HepG2 (cell line): Measurements from ENCODE around the gene SUPT6H. TPM values are rescaled to one million over a fixed set of nuclear protein-coding genes. Genes with fewer than 3 reads are reported as not detected.

ENCODE experiments used
- AGO1 ChIP-seq: fragments of 200-400 bp; formaldehyde crosslinking; IDR thresholded peaks from 2 replicates; pipeline ENCODE4 v1.6.1; 2017; ENCODE audit warnings: mild to moderate bottlenecking, low read depth, low read length, moderate library complexity; ENCODE audit not compliant: poor library complexity, severe bottlenecking
- ARNT2 ChIP-seq: sonication (generic); formaldehyde crosslinking; IDR thresholded peaks from 2 replicates; pipeline ENCODE4 v1.8.0; 2022; ENCODE audit warnings: mild to moderate bottlenecking, low read depth, missing genetic modification reagents, moderate library complexity
- ATF7-NPFF ChIP-seq: sonication (generic); formaldehyde crosslinking; IDR thresholded peaks from 2 replicates; pipeline ENCODE4 v1.8.1; 2023; ENCODE audit warnings: mild to moderate bottlenecking, low read depth, missing genetic modification reagents, moderate library complexity
- FOSL2 ChIP-seq: sonication (generic); formaldehyde crosslinking; IDR thresholded peaks from 2 replicates; pipeline ENCODE4 v1.4.0; 2020; ENCODE audit warnings: missing genetic modification reagents
- KLF13 ChIP-seq: sonication (generic); formaldehyde crosslinking; IDR thresholded peaks from 2 replicates; pipeline ENCODE4 v1.4.0; 2020; ENCODE audit warnings: mild to moderate bottlenecking, missing genetic modification reagents
- MIER3 ChIP-seq: IDR thresholded peaks from 2 replicates; pipeline ENCODE4 v1.6.1; 2016; ENCODE audit warnings: missing compliant biosample characterization, borderline replicate concordance
- NFIC ChIP-seq: IDR thresholded peaks from 2 replicates; pipeline ENCODE4 v1.6.1; 2012; ENCODE audit warnings: mild to moderate bottlenecking, low read length, inconsistent platforms
- NFKB2 ChIP-seq: sonication (generic); formaldehyde crosslinking; IDR thresholded peaks from 2 replicates; pipeline ENCODE4 v1.4.0; 2020; ENCODE audit warnings: missing genetic modification reagents, borderline replicate concordance
- TEAD2 ChIP-seq: sonication (generic); formaldehyde crosslinking; IDR thresholded peaks from 2 replicates; pipeline ENCODE4 v1.9.0; 2021; ENCODE audit warnings: missing genetic modification reagents
- WIZ ChIP-seq: sonication (generic); formaldehyde crosslinking; IDR thresholded peaks from 2 replicates; pipeline ENCODE4 v1.5.1; 2020; ENCODE audit warnings: mild to moderate bottlenecking, missing genetic modification reagents
- ZBTB8A ChIP-seq: sonication (generic); formaldehyde crosslinking; IDR thresholded peaks from 2 replicates; pipeline ENCODE4 v1.4.0; 2020; ENCODE audit warnings: mild to moderate bottlenecking, low read depth, missing genetic modification reagents, borderline replicate concordance
- ZFP36L2 ChIP-seq: sonication (generic); formaldehyde crosslinking; IDR thresholded peaks from 2 replicates; pipeline ENCODE4 v1.4.0; 2020; ENCODE audit warnings: missing genetic modification reagents
- ZMYM2 ChIP-seq: sonication (generic); formaldehyde crosslinking; IDR thresholded peaks from 2 replicates; pipeline ENCODE4 v1.8.0; 2022; ENCODE audit warnings: mild to moderate bottlenecking, missing genetic modification reagents
- ZNF326 ChIP-seq: sonication (generic); formaldehyde crosslinking; IDR thresholded peaks from 2 replicates; pipeline ENCODE4 v1.4.0; 2020; ENCODE audit warnings: missing genetic modification reagents, borderline replicate concordance
- ZNF350 ChIP-seq: sonication (generic); formaldehyde crosslinking; IDR thresholded peaks from 2 replicates; pipeline ENCODE4 v1.4.0; 2020; ENCODE audit warnings: mild to moderate bottlenecking, low read depth, missing genetic modification reagents, borderline replicate concordance
- ZNF496 ChIP-seq: sonication (generic); formaldehyde crosslinking; IDR thresholded peaks from 2 replicates; pipeline ENCODE4 v1.8.1; 2023; ENCODE audit warnings: mild to moderate bottlenecking, moderate library complexity, missing genetic modification reagents; ENCODE audit not compliant: insufficient replicate concordance
- ZNF879 ChIP-seq: sonication (generic); formaldehyde crosslinking; IDR thresholded peaks from 2 replicates; pipeline ENCODE4 v1.8.1; 2023; ENCODE audit warnings: missing genetic modification reagents
- polyA plus RNA-seq, 8 experiments: library from polyadenylated mRNA; depleted of rRNA in 3 of 8; stranded (reverse) in 7 of 8; unstranded in 1 of 8; fragments of >200 nt; fragmentation: Illumina TruSeq in 4 of 8; extraction: Trizol in 4 of 8; gene quantifications; 2 replicates each; pipeline versions ENCODE4 v1.2.1 to v1.2.3, GENCODE V29; 2011 to 2016; ENCODE audit warnings: low read depth in 4 of 8, missing spikeins in 1 of 8, mixed read lengths in 1 of 8; ENCODE audit not compliant: insufficient read depth in 1 of 8
- total RNA-seq, 5 experiments: library from RNA; depleted of rRNA; stranded (reverse); fragments of >200 nt; fragmentation: Illumina TruSeq; extraction: Trizol; gene quantifications; 2 replicates each; pipeline ENCODE4 v1.2.3, GENCODE V29; 2016; ENCODE audit warnings: low read depth in 1 of 5
- TF ChIP-seq, protein P1 (sequence below): sonication (generic); formaldehyde crosslinking; IDR thresholded peaks from 2 replicates; pipeline ENCODE4 v1.4.0; 2020; ENCODE audit warnings: low read depth, mild to moderate bottlenecking, missing genetic modification reagents
- TF ChIP-seq, protein P2 (sequence below): sonication (generic); formaldehyde crosslinking; IDR thresholded peaks from 2 replicates; pipeline ENCODE4 v1.4.0; 2020; ENCODE audit warnings: mild to moderate bottlenecking, missing genetic modification reagents
- TF ChIP-seq, protein P3 (sequence below): sonication (generic); formaldehyde crosslinking; IDR thresholded peaks from 2 replicates; pipeline ENCODE4 v1.5.0; 2020; ENCODE audit warnings: missing genetic modification reagents
- TF ChIP-seq, protein P4 (sequence below): sonication (generic); formaldehyde crosslinking; IDR thresholded peaks from 2 replicates; pipeline ENCODE4 v1.8.1; 2023; ENCODE audit warnings: missing genetic modification reagents, mild to moderate bottlenecking, borderline replicate concordance
- TF ChIP-seq, protein P5 (sequence below): sonication (generic); formaldehyde crosslinking; IDR thresholded peaks from 2 replicates; pipeline ENCODE4 v1.4.0; 2020; ENCODE audit warnings: missing genetic modification reagents, low read depth, mild to moderate bottlenecking, borderline replicate concordance
- TF ChIP-seq, protein P6 (sequence below): sonication (generic); formaldehyde crosslinking; IDR thresholded peaks from 2 replicates; pipeline ENCODE4 v1.5.0; 2020; ENCODE audit warnings: mild to moderate bottlenecking, missing genetic modification reagents

Gene SUPT6H
- total and polyA plus RNA-seq, 2 of the 13 experiments (the other 11 are each of a cell fraction or from before 2014, with no cell fraction given): 32.7 to 39.9 TPM

DNA sequence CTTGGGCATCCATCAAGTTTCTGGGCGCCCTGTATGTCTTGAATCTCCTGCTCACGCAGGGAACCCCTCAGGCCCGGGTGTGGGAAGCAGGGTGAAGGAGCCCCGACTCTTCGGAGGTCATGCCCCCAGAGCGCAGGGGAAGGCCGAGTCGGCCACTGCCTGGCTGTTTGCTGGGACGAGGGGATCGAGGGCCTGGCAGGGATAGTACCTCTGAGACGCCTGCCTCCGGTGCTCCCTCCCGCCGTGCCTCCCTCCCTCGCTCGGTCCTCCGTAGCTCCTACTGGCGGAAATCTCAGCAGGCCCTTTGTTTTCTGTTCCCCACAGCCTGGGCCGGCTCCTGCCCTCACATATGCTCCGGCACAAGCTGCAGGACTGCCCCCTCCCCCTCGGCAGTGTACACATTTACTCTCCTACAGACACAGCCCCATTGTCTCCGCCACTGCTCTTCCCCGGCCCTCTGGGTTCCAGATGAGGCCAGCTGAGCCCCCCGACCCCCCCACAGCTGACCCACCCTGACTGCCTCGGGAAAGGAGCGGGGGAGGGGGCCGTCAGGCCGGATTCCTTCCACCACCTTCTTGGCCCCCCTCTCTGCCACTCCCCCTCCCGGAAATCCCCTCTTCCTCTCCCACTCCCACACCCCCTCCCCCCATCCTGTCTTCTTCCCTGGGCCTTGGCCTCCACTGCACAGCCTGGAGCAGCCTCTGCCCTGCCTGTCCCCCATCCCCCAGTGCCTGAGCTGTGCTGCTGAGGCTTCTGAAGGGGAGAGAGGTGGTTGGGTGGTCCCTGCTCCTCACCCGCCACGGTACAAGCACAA is 83.2 kb downstream of the SUPT6H start (continued):
- TF ChIP-seq ZNF350 (CRISPR knock-in tag): no peak
- peak; percentile 35; the same call in 1 of the 2 replicates for TF ChIP-seq NFKB2 (CRISPR knock-in tag)
- no peak for TF ChIP-seq MIER3
- TF ChIP-seq, protein P1, sequence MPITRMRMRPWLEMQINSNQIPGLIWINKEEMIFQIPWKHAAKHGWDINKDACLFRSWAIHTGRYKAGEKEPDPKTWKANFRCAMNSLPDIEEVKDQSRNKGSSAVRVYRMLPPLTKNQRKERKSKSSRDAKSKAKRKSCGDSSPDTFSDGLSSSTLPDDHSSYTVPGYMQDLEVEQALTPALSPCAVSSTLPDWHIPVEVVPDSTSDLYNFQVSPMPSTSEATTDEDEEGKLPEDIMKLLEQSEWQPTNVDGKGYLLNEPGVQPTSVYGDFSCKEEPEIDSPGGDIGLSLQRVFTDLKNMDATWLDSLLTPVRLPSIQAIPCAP (CRISPR knock-in tag): no peak
- peak; percentile 69; the same call in 1 of the 2 replicates for TF ChIP-seq ARNT2 (CRISPR knock-in tag)
- TF ChIP-seq WIZ: no peak; the same call in 1 of the 2 replicates
- TF ChIP-seq ZFP36L2 (CRISPR knock-in tag): no peak
- no peak for TF ChIP-seq ZNF496 (CRISPR knock-in tag)
- no peak for TF ChIP-seq ZBTB8A
- TF ChIP-seq NFIC: no peak
- no peak for TF ChIP-seq ZNF326
- no peak for TF ChIP-seq TEAD2 (CRISPR knock-in tag)
- TF ChIP-seq ZNF879 (CRISPR knock-in tag): no peak
- no peak for TF ChIP-seq ATF7-NPFF
- TF ChIP-seq, protein P2, sequence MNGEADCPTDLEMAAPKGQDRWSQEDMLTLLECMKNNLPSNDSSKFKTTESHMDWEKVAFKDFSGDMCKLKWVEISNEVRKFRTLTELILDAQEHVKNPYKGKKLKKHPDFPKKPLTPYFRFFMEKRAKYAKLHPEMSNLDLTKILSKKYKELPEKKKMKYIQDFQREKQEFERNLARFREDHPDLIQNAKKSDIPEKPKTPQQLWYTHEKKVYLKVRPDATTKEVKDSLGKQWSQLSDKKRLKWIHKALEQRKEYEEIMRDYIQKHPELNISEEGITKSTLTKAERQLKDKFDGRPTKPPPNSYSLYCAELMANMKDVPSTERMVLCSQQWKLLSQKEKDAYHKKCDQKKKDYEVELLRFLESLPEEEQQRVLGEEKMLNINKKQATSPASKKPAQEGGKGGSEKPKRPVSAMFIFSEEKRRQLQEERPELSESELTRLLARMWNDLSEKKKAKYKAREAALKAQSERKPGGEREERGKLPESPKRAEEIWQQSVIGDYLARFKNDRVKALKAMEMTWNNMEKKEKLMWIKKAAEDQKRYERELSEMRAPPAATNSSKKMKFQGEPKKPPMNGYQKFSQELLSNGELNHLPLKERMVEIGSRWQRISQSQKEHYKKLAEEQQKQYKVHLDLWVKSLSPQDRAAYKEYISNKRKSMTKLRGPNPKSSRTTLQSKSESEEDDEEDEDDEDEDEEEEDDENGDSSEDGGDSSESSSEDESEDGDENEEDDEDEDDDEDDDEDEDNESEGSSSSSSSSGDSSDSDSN (CRISPR knock-in tag): peak; percentile 86
- TF ChIP-seq, protein P3, sequence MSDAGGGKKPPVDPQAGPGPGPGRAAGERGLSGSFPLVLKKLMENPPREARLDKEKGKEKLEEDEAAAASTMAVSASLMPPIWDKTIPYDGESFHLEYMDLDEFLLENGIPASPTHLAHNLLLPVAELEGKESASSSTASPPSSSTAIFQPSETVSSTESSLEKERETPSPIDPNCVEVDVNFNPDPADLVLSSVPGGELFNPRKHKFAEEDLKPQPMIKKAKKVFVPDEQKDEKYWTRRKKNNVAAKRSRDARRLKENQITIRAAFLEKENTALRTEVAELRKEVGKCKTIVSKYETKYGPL (CRISPR knock-in tag): no peak
- no peak for TF ChIP-seq AGO1
- peak; percentile 45; the same call in 1 of the 2 replicates for TF ChIP-seq FOSL2 (CRISPR knock-in tag)
- TF ChIP-seq, protein P4, sequence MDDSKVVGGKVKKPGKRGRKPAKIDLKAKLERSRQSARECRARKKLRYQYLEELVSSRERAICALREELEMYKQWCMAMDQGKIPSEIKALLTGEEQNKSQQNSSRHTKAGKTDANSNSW (CRISPR knock-in tag): no peak
- TF ChIP-seq, protein P5, sequence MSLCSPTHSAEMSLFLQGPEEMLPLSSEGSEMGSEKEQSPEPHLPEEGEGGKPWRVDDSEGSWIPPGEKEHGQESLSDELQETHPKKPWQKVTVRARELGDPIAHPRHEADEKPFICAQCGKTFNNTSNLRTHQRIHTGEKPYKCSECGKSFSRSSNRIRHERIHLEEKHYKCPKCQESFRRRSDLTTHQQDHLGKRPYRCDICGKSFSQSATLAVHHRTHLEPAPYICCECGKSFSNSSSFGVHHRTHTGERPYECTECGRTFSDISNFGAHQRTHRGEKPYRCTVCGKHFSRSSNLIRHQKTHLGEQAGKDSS (CRISPR knock-in tag): peak; percentile 53; the same call in 1 of the 2 replicates
- TF ChIP-seq, protein P6, sequence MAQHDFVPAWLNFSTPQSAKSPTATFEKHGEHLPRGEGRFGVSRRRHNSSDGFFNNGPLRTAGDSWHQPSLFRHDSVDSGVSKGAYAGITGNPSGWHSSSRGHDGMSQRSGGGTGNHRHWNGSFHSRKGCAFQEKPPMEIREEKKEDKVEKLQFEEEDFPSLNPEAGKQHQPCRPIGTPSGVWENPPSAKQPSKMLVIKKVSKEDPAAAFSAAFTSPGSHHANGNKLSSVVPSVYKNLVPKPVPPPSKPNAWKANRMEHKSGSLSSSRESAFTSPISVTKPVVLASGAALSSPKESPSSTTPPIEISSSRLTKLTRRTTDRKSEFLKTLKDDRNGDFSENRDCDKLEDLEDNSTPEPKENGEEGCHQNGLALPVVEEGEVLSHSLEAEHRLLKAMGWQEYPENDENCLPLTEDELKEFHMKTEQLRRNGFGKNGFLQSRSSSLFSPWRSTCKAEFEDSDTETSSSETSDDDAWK: no peak
- TF ChIP-seq ZMYM2 (CRISPR knock-in tag): no peak
- TF ChIP-seq KLF13 (CRISPR knock-in tag): no peak
